Body of pancreas (tissue), 4 donors: Measurements from ENCODE around the gene S100A6.

ENCODE experiments used
- POLR2A ChIP-seq, 3 donors: fragments of 450-650 bp; IDR thresholded peaks; one replicate each; pipeline ENCODE4 v1.6.1; 2016; ENCODE audit warnings: antibody characterized with exemption in 3 of 3, mild to moderate bottlenecking in 2 of 3
- TF ChIP-seq, protein P1 (sequence below), 7 experiments: fragments of 450-650 bp in 4 of 7; fragments of 200-600 bp in 3 of 7; sonication (generic) in 3 of 7; IDR thresholded peaks; one replicate each; pipeline ENCODE4 v1.5.1; 2016 to 2019; ENCODE audit warnings: antibody characterized with exemption in 7 of 7

- TF ChIP-seq, protein P1, sequence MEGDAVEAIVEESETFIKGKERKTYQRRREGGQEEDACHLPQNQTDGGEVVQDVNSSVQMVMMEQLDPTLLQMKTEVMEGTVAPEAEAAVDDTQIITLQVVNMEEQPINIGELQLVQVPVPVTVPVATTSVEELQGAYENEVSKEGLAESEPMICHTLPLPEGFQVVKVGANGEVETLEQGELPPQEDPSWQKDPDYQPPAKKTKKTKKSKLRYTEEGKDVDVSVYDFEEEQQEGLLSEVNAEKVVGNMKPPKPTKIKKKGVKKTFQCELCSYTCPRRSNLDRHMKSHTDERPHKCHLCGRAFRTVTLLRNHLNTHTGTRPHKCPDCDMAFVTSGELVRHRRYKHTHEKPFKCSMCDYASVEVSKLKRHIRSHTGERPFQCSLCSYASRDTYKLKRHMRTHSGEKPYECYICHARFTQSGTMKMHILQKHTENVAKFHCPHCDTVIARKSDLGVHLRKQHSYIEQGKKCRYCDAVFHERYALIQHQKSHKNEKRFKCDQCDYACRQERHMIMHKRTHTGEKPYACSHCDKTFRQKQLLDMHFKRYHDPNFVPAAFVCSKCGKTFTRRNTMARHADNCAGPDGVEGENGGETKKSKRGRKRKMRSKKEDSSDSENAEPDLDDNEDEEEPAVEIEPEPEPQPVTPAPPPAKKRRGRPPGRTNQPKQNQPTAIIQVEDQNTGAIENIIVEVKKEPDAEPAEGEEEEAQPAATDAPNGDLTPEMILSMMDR (IDR thresholded peaks at IDR 0.05) = peak in 1 of 7 experiments; percentile 11
- TF ChIP-seq POLR2A (IDR thresholded peaks at IDR 0.05) = peak in 2 of 3 donors; percentile 51 to 69
Observed at GRCh38 chr1:153545067-153546055, 9.6 kb upstream of the S100A6 start, which contains the start of gene S100A4.
